GM18951 (cell line): ENCODE measurements around the gene H1-8.

Source experiments
- POLR2A ChIP-seq: IDR thresholded peaks from 4 replicates; pipeline ENCODE4 v1.6.1; 2011; ENCODE audit warnings: mild to moderate bottlenecking; ENCODE audit not compliant: insufficient read length, insufficient read depth; ENCODE audit errors: extremely low read depth
- in situ Hi-C: fragments of 300-500 bp; cut with MboI; formaldehyde crosslinking; loops from one replicate; pipeline ENCODE4 v1.12.0; 2022; ENCODE audit warnings: low sequenced_read_pairs, mixed read lengths, inconsistent platforms; ENCODE audit not compliant: unreplicated experiment

The H1-8 gene

DNA sequence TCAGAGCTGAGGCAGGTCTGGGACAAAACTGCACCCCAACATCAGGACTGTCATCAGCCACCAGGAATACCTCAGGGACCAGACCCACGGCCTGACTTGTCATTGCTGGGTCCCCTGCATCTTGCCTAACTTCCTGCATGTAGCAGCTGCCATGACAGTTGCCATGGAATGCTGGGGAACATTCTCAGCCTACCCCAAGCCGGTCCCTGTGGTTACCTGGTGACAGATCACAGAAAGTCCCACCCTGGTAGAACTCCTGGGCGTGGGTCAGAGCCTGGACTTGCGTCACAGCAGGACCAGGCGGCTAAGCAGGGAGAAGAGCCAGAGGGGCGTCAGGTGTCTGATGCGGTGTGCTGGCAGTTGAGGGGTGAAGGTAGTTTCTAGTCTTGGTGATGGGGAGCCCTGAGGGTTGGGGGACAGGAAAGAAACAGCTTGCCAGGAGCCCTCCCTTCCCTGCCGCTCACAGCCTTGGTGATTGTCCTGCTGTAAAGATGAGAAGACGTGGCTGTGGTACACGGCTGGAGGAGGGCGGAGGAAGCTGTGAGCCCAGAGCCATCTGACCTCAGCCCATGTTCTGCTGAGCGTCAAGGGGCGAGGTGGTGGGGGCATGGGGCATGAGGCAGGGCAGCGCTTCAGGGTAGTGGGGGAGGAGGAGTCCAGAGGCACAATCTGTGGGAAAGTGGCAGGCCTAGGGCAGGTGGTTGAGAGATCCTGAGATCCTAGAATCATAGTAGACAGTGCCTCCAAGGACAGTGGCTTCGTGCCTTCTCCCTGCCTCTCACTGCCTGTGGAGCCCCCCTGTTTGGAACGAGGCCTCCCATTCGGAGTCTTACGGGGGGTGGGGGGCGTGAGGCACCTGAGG, 5.4 kb downstream of the H1-8 start:
- in situ Hi-C loops = no loop called here
- no peak for TF ChIP-seq POLR2A

DNA sequence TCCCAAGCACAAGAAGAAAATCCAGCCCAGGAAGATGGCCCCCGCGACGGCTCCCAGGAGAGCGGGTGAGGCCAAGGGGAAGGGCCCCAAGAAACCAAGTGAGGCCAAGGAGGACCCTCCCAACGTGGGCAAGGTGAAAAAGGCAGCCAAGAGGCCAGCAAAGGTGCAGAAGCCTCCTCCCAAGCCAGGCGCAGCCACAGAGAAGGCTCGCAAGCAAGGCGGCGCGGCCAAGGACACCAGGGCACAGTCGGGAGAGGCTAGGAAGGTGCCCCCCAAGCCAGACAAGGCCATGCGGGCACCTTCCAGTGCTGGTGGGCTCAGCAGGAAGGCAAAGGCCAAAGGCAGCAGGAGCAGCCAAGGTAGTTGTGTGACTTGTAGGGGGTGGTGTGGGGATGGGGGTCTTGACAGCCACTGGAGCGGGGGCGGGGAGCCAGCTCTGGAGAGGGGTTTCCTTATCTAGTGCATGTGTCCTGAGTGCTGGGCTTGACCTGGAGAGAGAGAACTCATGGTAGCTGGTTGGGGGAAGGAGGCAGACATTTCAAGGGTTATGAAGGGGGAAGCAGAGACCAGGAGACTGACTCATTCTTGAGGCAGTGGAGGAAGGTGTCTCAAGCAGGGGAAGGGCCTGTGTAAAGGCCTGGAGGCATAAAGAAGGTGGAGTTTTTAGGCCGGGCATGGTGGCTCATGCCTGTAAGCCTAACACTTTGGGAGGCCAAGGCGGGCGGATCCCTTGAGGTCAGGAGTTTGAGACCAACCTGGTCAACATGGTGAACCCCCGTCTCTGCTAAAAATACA, 6.2 kb downstream of the H1-8 start:
- in situ Hi-C loops = no loop called here
- no peak for TF ChIP-seq POLR2A

DNA sequence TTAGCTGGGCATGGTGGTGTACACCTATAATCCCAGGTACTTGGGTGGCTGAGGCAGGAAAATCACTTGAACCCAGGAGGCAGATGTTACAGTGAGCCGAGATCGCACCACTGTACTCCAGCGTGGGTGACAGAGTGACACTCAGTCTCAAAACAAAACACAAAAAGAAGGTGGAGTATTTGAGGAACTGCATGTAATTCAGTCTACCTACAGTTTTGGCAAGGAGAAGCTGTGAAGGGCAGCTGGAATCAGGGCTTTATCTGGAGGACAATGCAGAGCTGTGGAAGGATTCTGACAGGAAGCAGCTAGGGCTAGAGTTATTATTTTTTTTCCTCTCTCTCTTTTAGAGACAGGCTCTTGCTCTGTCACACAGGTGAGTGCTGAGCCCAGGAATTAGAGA, 6.8 kb downstream of the H1-8 start:
- in situ Hi-C loops = no loop called here
- TF ChIP-seq POLR2A = no peak

DNA sequence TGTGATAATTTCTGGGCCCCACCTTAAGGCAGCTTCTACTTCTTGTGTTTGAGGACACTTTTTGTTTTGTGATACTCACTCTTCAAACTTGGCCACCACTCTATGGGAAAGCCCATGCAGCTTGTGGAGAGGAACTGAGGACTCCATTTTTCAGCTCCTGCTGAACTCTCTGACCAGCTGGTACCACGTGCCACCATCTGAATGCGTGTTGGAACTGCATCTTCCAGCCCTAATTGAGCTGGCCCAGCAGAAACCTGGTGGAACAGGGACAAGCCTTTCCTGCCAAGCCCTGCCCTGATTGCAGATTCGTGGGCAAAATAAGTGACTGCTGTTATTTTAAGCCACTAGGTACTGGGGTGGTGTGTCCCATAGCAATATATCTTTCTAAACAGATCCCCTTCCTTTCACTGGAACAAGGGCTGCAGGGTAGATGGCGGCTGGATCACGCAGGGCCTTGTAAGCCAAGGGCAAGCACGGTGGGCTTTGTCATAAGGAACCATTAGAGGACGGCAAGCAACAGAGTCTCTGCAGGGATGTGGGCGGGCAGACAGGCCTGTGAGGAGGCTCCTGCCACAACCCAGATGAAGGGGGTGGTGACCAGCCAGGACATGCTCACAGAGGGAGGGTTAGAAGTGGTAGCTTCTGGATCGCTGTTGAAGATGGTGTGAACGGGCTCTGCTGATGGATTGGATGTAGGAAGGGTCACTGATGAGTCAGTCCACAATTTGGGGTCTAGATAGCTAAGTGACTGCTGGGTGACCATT, 9.5 kb downstream of the H1-8 start:
- TF ChIP-seq POLR2A = no peak
- in situ Hi-C loops = no loop called here

DNA sequence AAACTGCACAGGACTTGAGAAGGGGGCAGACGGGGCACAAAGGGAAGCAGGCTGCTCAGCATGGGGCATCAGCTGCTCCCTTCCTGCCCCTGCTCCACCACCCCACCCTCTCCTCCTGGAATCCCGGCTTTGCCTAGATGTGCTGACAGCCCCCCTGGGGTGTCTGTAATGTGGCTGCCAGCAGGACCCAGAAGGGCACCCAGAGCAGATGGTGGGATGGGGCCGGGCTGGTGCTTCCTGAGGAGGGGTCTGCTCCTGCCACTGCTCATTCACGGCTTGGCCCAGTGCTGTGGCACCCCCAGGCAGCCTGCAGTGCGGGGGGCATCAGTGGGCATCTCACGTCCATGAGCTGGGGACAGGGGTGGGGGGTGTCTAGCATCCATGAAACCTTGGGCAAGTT, 10.2 kb downstream of the H1-8 start:
- TF ChIP-seq POLR2A = no peak
- in situ Hi-C loops = no loop called here

DNA sequence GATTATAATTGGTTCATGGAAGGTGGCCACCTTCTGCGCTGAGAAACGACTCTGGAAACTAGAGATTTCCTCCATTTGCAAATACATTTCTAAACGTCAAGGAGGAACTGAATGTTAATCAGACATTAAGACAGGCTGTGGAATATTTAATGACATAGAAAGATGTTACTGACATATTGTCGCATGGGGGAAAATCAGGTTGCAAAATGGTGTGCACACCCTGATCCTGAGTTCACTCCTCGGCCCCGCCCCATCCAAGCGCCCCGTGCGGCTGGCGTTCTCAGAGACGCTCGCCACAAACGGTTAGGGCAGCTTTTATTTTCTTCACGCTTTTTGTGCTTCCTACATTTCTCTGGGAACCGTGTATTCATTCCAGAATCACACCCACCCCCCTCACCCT, 10.7 kb downstream of the H1-8 start:
- in situ Hi-C loops = no loop called here

DNA sequence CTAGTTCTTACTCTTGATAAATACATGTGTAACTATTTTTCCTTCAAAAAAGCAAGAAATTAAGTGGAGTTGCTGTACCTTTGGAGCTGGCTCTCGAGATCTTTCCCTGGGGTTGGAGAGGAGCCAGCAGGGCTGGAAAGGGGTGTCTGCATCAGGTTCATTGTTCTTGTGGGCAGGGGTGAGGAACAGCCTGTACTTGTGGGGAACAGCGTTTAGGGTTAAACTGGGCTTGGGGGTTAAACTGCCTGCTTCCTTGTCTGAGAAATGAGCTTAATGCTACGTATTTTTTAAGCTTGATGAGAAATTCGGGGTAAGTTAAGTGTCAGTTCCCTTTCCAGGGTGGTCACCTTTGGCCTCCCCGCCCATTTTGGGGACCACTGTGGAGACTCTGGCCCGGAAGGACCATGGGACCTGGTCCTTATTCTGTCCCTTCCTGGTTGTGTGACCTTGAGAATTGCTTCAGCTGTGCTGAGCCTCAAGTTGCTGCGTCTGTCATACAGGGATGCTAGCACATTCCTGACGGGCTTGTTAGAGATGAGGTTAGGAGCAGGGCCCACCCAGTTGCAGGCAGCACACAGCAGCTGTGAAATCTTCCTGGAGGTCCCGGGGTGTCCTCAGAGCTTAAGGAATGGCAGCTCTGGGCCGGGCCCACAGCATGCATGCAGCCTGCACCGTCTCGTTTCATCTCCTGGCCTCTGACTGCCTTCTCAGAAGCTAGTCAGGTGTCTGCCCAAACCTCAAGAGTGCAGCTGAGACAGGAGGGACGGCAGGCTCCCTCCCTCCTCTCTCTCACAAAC, 11.6 kb downstream of the H1-8 start:
- TF ChIP-seq POLR2A = no peak
- in situ Hi-C loops = no loop called here

More for the DNA sequence above, 10.7 kb downstream of the H1-8 start:
- no peak for TF ChIP-seq POLR2A

DNA sequence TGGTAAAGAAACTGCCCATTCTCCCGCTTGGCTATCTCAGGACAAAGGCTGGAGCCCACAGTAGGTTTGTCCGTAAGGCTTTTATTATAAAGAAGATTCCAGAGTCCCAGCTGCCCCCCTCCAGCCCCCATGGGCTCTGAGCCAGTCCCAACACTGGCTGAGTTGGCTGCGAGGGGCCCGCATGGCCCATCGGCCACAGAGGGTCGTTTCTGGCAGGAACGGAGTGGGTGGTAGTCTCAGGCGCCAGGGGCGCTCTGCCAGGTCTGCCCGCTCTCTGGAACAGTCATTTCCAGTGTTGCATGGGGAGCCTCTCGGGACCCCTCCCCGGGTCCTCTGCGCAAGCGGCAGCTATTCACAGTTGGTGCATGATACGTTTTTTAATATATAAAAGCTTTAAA, 12.2 kb downstream of the H1-8 start:
- in situ Hi-C loops = no loop called here
- TF ChIP-seq POLR2A = no peak

DNA sequence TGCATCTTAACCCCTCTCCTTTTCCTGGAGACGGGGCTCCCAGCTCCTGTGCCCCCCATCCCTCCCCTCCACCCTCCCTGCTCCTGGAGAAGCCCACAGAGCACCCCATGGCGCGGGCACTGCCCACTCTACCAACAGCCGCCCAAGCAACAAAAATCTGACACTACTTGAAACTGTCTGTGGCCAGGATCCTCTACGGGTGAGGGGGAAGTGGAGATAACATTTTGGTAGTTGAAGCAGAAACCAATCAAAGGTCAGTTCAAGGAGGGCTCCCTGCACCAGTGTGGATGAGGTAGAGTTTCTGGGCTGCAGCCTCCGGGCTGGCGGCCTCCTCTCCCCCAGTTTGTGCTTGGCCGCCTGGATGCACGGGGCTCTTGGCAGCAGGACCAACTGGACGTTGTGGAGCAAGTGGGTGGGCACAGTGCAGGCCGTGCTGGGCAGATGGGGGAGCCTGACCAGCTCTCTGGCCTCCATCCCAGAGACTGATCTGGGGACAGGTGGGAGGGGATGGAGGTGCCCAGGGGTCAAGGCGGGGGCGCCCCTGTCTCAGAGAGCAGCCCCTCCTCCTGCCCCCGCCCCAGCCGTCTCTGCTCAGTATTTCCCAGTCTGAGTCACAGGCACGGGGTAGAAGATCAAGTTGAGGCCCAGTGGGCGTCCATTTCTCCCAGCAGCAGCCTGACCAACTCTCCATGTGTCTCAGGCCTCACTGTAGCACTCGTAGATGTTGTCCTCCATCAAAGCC, 12.8 kb downstream of the H1-8 start:
- in situ Hi-C loops = no loop called here
- TF ChIP-seq POLR2A = no peak

DNA sequence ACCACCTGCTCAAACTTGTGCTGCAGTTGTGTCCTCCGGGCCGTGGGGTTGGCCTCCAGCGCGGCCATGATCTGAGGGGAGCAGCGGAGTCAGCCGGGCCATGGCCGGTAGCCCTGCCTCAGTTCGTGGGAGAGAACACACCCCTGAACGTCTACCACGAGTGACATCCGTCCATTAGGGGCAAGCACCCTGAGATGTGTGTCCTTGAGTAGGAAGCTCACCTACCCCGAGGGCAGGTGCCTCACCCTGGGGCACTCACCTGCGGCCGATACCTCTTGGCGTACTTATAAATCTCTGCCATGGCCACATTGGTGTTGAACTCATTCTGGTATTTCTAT, 13.4 kb downstream of the H1-8 start:
- in situ Hi-C loops = no loop called here
- TF ChIP-seq POLR2A = no peak

DNA sequence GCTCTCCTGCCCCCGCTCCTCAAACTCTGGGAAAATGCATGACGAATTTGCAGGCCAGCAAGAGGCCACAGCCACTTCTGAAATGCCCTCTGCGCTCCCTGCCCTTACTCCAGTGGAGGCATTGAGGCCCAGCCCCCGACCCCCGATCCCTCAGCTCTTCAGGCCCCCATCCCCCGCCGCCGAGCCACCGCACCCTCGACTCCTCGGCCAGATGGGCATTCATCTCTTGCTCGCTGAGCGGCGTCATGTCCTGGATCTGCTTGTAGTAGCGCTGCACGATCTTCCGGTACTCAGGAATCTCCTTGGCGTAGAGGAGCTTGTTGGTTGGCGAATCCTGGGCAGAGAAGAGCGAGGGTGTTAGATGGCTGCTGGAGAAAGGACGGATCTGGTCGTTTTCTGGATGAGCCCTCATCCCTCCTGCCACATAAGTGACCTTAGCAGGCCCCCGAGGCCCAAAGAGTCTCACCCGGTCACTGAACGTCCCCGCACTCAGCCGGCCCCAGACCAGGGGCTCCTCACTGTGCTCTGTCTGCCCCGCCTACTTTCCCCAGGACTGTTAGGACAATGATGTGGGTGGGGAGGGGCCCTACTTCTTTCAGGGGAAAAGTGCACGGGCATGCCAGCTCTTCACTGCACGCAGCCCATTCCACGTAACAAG, 14.0 kb downstream of the H1-8 start:
- in situ Hi-C loops = no loop called here
- no peak for TF ChIP-seq POLR2A

DNA sequence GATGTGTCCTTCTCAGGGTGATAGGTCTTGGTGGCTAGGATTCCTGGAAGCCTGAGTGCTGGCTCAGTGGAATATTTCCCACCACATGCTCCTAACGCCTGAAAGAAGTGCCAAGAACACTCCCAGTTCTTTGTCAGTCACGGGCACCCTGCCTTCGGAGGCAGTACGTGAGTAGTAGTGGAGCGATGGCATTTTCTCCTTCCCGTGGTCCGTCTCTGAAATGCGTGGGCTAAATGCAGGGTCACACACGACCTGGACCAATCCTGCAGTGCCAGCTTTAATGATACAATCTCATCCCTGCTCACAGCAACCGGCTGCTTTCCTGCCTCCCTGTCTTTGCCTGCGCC, 14.5 kb downstream of the H1-8 start:
- no peak for TF ChIP-seq POLR2A
- in situ Hi-C loops = no loop called here
